A172 (cell line): ENCODE results near the gene GPR142. TPM values are rescaled to one million over a fixed set of nuclear protein-coding genes. Genes with fewer than 3 reads are reported as not detected.

ENCODE experiments used
- DNase-seq: peaks from one replicate; pipeline ENCODE4 v3.0.0-alpha.2; 2015; ENCODE audit warnings: low spot score
- total RNA-seq: library from RNA; depleted of rRNA; stranded (reverse); fragments of >200 nt; shearing (Covaris generic); gene quantifications from 2 replicates; pipeline ENCODE4 v1.2.3, GENCODE V29; 2014

GPR142 gene
- total RNA-seq, 1 experiment from 2014 or later = not detected

DNA sequence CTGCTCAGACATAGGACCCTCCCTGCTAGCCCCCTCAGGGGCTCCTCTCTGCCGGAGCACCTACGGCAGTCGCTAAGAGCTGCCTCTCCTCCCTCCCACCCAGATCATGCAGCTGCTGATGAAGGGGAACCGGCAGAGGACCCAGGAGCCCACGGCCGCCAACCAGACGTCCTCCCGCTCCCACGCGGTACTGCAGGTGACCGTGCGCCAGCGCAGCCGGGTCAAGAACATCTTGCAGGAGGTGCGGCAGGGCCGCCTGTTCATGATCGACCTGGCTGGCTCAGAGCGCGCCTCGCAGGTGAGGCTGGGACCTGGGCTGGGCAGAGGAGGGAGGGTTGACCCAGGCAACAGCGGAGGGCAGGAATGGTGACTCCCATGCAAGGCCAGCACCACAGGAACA is 22.6 kb upstream of the GPR142 start:
- DNase-seq = no peak

DNA sequence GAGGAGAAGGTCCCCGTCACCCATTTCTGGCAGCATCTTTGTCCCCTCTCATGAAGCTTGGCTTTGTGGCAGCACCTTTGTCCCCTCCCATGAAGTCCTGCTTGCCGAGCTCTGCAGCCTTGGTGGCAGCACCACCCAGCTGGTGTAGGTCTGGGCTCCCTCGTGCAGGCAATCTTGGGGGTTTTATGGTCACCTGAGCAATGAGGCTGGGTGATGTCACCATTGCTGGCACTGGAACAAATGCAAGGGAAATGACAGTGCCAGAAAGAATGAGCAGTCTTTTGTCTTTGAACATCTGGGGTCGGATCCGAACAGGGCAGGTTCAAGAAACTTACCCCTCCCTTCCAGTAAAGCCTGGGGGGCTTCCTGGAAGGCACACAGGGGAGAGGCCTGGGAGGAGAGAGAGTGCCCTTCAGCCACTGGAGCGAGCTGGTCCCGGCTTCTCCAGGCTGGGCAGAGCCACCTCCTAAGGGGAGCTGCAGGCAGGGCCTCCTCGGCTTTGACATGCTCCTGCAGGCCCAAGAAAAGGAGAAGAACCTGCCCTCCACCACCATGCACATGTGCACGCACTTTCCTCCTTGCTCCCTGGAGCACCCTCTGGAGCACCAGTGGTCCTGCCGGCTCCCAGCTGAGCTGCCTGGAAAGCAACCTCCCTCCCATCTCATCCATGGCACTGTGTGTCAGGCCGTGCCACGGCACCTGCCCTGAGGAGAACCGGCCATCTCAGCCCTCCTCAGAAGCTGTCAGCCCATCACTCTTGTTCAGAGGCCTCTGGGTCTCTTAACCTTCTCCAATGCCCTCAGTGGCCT is 21.7 kb upstream of the GPR142 start:
- peak; percentile 65 for DNase-seq

DNA sequence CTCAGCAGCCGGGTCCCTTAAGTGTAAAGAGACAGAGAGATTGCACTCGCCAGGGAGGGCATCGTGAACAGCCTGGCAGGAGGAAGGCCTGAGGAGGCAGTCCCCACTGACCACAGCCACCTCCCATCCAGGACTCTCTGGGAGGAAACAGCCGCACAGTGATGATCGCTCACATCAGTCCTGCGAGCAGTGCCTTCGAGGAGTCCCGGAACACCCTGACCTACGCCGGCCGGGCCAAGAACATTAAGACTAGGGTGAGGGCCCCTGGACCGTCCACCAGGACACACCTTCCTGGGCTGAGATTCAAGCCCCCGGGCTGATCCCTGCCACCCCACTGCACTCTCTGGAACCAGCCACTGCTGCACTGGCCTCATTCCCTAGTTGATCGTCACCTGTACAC is 19.7 kb upstream of the GPR142 start:
- DNase-seq = no peak

DNA sequence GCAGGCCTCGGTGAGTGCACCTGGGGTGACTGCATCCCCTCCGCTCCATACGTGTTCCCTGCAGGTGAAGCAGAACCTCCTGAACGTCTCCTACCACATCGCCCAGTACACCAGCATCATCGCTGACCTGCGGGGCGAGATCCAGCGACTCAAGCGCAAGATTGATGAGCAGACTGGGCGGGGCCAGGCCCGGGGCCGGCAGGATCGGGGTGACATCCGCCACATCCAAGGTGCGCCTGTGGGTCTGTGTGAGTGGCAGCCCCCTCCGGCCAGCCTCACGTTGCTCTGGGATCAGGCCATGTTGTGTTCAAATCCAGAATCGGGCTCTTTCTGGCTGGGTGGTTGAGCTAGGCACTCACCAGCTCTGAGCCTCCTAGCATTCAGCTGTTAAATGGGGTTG is 18.2 kb upstream of the GPR142 start:
- no peak for DNase-seq

DNA sequence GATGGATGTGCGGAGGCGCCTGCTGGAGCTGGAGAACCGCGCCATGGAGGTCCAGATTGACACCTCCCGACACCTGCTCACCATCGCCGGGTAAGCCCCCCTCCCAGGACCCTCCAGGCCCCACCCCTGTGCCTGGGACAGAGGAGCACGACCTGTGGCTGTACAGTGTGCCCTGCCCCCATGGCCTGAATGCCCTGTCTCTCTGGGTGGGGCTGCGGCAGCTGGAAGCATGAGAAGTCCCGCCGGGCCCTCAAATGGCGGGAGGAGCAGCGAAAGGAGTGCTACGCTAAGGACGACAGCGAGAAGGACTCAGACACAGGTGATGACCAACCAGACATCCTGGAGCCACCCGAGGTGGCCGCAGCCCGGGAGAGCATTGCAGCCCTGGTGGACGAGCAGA is 16.8 kb upstream of the GPR142 start:
- DNase-seq = no peak

DNA sequence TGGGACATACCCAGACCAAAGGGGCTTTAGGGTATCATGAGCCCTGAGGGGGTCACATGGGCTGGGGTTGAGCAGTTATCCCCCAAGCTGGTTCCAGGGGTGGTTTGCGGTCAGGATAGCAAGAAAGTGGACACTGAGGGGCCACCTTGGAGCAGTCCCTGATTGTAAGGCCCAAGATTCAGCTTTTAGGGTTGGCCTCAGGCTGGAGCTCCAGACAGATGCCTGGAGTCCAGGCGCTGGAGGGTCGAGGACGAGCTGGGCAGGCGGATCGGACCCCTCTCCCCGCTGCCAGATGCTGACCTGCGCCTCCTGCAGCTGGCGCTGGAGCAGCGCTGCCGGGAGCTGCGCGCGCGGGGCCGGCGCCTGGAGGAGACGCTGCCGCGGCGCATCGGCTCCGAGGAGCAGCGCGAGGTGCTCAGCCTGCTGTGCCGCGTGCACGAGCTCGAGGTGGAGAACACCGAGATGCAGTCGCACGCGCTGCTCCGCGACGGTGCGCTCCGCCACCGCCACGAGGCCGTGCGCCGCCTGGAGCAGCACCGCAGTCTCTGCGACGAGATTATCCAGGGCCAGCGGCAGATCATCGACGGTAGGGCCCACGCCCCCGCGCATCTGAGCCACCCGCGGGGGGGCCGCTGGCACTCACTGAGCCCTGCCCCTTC is 15.6 kb upstream of the GPR142 start:
- no peak for DNase-seq

DNA sequence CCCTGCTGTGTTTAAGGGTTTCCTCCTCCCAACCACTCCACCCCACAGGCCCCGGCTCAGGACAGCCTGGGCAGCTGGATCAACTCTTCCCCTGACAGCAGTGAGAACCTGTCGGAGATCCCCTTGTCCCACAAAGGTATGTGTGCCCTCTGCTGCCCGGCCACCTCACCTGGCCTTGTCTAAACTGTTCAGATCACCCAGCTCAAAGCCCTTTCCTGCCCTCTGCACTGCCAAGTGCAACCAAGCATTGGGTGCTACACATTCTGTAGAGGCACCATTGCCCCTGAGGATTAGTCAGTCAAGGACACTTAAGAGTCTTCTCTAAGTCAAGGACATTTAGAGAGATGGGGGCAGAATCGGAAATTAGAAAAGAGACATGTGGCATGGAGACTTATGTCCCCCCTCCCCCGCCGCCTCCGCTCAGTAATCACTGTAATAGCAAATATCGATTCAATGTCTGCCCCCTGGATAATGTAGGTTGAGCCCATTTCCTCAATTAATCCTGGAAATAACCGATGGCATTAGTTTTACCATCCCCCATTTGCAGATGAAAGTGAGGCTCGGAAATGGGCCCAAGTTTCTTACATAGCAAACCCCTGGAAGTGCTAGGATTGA is 13.8 kb upstream of the GPR142 start:
- DNase-seq = no peak

DNA sequence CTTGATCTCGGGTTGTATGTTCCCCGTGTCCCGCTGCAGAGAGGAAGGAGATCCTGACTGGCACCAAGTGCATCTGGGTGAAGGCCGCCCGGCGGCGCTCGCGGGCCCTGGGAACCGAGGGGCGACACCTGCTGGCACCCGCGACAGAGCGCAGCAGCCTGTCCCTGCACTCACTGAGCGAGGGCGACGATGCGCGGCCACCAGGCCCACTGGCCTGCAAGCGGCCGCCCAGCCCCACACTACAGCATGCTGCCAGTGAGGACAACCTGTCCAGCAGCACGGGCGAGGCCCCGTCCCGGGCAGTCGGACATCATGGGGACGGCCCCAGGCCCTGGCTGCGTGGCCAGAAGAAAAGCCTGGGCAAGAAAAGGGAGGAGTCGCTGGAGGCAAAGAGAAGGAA is 13.2 kb upstream of the GPR142 start:
- no peak for DNase-seq

DNA sequence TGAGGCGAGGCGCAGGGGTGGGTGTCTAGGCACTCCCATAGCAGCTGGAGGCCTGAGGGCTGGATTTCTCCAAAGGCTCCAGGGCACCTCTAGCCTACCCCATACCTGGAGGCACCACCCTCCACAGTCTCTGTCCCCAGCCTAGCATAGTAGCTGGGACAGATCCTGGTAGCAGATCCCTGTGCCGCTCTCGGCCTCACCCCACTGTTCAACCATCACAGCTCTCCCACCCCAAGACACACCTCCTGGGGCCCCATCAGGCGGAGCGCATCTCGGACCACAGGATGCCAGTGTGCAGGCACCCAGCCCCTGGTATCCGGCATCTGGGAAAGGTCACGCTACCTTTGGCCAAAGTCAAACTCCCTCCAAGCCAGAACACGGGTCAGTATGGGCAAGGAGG is 12.7 kb upstream of the GPR142 start:
- no peak for DNase-seq

GRCh38 chr17:74355065-74355464 is 12.2 kb upstream of the GPR142 start:
- DNase-seq = no peak

- DNase-seq = no peak
These were observed 10.4 kb upstream of the GPR142 start for GRCh38 chr17:74356646-74357465.

GRCh38 chr17:74357466-74357809 is 9.9 kb upstream of the GPR142 start:
- no peak for DNase-seq

DNA sequence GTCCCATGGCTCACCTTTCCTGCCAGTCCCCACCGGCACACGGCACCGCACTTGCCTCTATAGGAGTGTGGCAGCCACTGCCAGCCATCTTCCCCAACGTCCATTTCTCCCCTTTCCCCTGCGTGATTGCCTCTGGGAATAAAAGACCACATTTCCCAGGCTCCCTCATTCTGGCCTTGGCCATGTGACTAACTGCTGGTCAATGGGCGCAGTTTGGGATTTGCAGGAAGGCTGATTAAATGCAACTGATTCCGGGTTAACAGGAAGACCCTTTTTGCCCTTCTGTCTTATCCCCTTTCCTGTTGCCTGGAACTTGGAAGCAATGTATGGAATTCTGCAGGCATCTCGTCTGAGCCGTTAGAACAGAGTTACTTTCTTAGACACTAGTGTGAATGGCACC is 8.6 kb upstream of the GPR142 start:
- no peak for DNase-seq

GRCh38 chr17:74359916-74360315 is 7.4 kb upstream of the GPR142 start:
- DNase-seq = no peak

- no peak for DNase-seq
These were observed 6.4 kb upstream of the GPR142 start for GRCh38 chr17:74360899-74361229.

DNA sequence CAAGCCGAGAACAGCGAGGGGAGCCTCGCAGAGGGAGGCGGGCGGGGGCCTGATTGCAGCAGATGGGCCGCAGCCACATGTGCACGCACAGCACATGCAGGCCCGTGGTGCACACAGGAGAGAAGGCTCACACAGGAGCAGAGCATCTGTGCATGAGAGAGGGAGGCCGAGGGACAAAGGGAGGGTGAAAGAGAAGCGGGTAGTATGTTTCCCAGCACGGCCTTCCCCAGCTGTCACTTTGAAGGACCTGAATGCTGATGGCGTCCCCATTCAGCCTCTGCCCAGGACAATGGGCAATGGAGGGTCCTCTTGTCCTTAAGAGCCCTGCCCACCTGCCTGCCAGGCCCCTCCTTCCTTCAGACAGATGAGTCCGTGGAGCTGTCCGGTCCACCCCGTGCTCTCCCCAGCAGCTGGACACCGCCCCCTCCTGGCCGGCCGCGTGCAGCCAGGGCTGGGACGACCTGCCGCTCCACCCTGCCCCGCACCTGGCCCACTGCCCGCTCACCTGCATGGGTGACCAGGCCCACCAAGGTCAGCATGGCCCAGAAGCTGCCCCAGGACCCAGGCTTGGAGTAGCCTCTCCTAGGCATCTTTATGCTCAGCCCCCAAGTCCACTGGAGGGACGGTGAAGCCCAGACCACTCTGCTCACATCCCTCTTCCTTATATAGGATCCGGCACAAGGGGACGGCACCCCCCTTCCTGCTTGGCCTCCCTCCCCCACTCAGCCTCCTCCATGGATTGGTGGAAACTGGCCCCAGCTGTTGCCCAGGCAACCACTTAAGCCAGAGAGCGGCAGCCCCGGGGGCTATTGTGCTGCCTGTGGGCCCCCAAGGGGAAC is 5.9 kb upstream of the GPR142 start, which contains the start of gene BTBD17:
Gene BTBD17 (minus strand): TSS at position 639 of the 839 bp plus-strand sequence. CDS start 49 bp downstream, at position 590.
- DNase-seq = no peak

- DNase-seq = no peak
These were observed 5.3 kb upstream of the GPR142 start for GRCh38 chr17:74362069-74362405.

GRCh38 chr17:74362810-74363498 is 4.4 kb upstream of the GPR142 start:
- no peak for DNase-seq

DNA sequence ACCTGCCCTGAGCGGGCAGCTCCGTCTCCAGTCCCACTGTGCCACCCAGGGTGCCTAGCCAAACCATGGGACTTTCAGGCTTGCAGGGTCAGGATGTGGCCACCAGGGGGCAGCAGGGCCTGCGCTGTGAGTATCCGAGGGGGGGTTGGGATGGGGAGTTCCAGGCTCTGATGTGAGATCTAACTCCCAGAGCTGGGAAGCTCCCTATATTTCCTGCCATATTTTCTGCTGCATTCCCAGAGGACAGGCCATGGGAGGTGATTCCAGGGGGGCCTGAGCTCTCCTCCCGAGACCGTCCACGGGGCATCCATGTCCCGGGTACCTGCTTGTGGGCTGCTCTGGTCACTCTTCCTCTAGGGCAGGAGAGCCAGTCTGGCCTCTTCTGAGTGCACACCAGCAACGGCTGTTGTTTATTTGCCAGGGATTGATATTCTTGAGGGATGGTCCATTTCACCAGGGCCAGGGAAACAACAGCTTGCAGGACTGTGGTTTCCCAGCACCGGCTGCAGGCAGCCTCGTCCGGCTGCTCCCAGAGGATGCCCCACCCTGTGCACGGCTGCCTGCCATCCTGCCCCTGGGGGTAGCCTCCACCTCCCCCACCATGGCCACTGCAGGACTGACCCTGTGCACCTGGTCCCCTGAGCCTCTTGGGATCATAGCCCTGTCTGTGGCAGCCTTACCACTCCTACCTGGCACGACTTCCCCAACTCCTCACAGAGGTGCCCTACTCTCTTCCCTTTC is 1.2 kb downstream of the GPR142 start:
- peak; percentile 60 for DNase-seq

- no peak for DNase-seq
These were observed 1.9 kb downstream of the GPR142 start for GRCh38 chr17:74369221-74369620.
